AG09319 (cell line): ENCODE measurements around the gene C22orf23.
A peak's percentile ranks its signal among the peaks of the same experiment; 100 is the strongest.

Experiments used
- DNase-seq: peaks from one replicate; pipeline ENCODE4 v3.0.0-alpha.2; 2010; ENCODE audit warnings: low read depth; ENCODE audit errors: extremely low read depth
- TF ChIP-seq, protein P1 (sequence below): IDR thresholded peaks from 2 replicates; pipeline ENCODE4 v1.5.1; 2011; ENCODE audit warnings: low read depth, mild to moderate bottlenecking, inconsistent platforms, low read length, moderate library complexity

C22orf23 gene

DNA sequence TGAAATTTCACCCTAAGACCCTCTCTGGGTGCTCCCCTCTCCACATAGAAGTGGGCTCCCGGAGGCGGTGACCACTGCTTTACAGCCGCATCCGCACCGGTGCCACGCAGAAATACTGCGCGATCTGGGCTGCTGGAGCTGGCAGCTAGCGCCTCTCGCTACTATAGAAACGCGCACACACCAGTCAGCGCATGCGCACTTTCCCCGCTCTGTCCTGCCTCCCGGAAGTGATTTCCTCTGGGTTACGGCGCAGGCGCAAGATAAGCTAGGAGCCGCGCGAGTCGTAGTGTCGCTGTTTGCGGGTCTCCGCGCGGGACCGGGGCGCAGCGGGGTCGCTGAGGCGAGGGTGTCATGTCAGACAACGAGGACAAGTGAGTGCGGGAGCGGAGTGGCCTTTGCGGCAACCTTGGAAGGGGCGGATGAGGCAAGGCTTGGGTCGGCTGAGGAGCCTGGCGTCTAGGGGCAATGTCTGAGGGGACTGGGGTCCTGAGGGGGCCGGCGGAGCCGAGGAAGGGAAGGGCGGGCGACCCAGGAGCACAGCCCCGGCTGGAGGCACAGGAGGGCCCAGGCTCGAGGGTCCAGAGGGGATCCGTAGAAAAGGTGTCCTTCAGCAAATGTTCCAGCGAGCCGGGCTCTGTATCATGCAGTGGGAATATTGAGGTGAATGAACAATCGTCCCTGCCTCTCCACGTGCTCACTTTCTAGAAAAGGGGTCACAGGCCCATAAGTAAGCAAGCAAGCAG, at the start of gene C22orf23, which contains the start of gene POLR2F:
Gene C22orf23, minus strand, starts transcription at position 165 of the 743 bp plus-strand sequence. CDS start 452 bp downstream, outside the sequence.
Gene POLR2F, plus strand, starts transcription at position 263 of the 743 bp plus-strand sequence. Its CDS starts 89 bp downstream, at position 352.
- TF ChIP-seq, protein P1, sequence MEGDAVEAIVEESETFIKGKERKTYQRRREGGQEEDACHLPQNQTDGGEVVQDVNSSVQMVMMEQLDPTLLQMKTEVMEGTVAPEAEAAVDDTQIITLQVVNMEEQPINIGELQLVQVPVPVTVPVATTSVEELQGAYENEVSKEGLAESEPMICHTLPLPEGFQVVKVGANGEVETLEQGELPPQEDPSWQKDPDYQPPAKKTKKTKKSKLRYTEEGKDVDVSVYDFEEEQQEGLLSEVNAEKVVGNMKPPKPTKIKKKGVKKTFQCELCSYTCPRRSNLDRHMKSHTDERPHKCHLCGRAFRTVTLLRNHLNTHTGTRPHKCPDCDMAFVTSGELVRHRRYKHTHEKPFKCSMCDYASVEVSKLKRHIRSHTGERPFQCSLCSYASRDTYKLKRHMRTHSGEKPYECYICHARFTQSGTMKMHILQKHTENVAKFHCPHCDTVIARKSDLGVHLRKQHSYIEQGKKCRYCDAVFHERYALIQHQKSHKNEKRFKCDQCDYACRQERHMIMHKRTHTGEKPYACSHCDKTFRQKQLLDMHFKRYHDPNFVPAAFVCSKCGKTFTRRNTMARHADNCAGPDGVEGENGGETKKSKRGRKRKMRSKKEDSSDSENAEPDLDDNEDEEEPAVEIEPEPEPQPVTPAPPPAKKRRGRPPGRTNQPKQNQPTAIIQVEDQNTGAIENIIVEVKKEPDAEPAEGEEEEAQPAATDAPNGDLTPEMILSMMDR, result no peak
- DNase-seq, result peak; percentile 88

DNA sequence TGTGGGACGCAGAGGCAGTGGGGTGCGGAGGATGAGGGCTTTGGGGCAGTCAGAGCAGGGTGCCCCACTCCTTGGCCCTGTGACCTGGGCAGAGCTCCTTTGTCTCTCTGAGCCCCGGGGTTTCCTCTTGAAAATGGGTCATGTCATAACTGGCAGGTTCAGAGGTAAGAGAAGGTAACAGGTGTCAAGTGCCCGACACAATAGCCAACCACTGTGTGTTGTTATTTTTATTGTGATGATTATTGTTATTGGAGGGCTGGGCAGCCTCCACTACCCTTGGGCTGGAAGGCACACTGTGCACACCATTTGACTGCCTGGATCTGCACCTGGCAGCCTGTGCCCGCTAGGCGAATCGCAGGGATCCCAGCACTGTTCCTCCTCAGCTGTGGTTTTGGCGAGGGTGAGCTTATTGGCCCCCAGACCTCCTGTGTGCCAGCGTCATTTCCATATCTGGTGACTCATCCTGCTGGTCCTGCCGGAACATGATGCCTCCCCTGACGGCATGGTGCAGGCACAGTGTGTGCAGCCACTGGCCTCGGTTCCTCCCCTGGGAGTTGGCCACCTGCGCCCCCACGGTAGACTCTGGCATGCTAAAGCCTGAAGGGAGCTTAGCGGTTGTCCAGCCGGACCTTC, 46.4 kb upstream of the C22orf23 start:
- TF ChIP-seq, protein P1, result no peak
- no peak for DNase-seq

DNA sequence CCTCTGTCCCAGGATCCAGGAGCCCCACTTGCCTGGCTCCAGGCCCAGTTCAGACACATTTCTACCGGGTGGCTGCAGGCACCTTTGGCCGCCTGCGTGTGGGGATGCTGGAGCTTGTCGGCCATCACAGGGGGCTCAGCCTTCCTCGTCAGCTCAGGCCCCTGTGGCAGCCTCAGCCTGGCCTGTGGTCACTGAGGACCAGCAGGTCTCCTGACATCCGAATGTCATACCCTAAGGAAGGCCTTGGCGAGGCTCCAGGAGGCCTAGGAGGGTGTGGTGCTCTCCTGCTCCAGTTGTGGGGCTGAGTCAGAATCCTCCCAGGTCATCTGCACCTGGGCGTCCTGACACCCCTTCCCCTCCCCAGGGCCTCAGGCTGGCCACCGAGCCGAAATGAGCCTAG, 45.8 kb upstream of the C22orf23 start:
- DNase-seq, result no peak

DNA sequence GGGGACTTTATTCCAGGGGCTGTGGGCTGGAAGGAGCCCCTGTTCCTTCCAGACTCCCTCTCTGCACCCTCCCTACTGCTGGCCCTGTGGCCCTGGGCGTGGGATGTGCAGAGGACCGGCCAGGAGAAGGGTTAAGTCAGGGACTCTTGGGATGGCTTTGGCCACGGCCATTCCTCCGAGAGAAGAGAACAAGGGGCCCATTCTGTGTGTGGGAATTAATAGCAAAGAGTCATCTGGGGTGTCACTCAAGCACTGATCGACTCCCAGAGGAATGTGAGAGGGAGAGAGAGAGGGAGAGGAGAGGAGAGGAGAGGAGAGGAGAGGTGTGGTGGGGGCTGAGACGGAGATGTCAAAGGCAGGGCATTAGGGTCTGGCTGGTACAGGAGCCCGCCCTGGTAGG, 45.1 kb upstream of the C22orf23 start:
- TF ChIP-seq, protein P1, result no peak
- no peak for DNase-seq

More for the DNA sequence above, 45.8 kb upstream of the C22orf23 start:
- TF ChIP-seq, protein P1, result no peak

DNA sequence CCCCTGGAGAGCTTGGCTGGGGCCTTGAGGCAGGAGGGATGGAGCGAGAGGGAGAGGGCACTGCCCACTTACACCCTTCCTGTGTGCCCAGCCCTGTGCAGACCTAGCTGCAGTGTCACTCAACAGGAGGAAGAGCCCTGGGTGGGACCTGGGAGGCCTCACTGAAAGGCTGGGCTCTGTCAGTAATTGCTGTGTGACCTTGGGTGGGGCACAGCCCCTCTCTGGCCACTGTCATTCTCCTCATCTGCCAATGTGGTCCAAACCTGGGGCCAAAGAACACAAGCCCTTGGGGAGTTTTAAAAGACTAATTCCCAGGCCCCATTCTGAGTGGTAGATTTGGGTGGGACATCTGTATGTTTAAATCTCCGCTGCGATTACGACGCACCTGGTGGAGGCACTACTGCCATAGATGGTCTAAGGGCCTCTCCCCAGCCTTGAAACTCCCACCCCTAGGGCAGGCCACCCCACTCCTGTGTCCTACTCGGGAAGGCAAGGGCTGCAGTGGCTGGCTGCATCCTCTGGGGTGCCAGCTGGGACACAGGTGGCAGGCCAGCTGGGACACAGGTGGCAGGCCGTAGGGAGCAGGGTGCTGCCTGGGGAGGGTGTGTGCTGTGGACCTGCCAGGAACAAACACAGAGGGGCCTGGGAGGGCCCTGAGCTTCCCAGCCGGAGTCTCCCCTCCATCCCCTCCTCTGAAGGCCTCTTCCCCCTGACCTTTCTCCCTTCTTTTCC, 43.3 kb upstream of the C22orf23 start:
- TF ChIP-seq, protein P1, result no peak
- DNase-seq, result no peak

DNA sequence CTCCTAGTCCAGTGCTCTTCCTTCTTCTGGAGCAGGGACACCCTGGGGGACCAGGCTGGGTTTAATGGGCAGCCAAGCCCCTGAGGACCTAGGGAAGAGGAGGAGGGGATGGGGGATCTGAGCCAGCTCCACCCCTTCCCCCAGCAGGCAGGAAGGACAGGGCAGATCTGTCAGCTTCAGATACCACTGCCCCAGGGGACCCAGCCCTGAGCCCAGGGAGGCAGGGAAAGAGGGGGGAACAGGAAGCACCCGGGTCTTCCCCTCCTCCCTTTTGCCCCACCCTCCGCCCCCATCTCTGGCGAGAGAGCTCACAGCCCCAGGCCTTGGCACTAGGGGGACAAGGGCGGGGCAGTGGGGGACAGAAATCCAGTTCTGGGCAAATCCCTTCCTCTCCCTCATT, 42.7 kb upstream of the C22orf23 start:
- TF ChIP-seq, protein P1, result no peak
- DNase-seq, result no peak

DNA sequence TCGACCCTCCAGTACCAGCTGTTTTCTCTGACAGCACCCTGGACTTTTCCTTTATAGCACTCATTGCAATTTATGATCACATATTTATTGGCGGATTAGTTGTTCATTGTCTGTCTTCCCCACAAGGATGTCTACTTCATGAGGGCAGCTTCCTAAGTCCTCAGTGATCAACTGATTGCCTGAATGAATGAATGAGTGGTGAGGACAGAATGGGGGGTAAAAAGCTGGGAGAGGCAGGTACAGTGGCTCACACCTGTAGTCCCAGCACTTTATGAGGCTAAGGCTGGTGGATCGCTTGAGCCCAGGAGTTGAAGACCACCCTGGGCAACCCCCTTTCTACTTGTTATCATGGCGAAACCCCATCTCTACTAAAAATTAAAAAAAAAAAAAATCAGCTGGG, 42.1 kb upstream of the C22orf23 start:
- DNase-seq, result no peak
- TF ChIP-seq, protein P1, result no peak
